Measurements from ENCODE around the gene CACNA1D.

The CACNA1D gene

DNA sequence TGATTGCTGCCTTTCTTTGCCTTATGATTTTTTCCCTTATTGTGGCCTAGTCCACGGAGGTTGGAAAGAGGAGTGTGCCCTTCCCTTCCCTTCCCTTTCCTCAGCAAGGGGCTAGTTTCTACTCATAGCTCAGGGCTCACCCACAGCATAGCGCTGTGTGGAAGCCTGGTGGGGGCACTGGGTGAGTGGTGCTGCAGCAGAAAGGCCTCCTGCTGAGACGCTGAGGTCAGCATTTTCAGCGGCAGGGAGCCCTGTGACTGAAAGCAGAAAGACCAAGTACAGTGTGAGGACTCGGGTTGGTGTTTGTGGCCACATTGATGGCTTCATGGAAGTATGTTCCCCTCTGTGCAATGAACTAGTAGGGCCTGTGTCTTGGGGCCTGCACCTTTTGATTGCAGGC lies 21.9 kb downstream of the CACNA1D start:
- H3K27ac Mint-ChIP-seq: peak overlapping the region in 2 of 3 experiments; percentile 38 to 39
- H3K4me3 Mint-ChIP-seq: no peak overlapping the region
- TF ChIP-seq, protein P1, sequence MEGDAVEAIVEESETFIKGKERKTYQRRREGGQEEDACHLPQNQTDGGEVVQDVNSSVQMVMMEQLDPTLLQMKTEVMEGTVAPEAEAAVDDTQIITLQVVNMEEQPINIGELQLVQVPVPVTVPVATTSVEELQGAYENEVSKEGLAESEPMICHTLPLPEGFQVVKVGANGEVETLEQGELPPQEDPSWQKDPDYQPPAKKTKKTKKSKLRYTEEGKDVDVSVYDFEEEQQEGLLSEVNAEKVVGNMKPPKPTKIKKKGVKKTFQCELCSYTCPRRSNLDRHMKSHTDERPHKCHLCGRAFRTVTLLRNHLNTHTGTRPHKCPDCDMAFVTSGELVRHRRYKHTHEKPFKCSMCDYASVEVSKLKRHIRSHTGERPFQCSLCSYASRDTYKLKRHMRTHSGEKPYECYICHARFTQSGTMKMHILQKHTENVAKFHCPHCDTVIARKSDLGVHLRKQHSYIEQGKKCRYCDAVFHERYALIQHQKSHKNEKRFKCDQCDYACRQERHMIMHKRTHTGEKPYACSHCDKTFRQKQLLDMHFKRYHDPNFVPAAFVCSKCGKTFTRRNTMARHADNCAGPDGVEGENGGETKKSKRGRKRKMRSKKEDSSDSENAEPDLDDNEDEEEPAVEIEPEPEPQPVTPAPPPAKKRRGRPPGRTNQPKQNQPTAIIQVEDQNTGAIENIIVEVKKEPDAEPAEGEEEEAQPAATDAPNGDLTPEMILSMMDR (IDR thresholded peaks at IDR 0.05; ENCODE audit: unreplicated experiment in 3 of 3): no peak
- no peaks in the 10 kb centered on the region for H3K36me3 Mint-ChIP-seq (ENCODE audit: low read depth)
- H3K9me3 Mint-ChIP-seq: no peaks in the 10 kb centered on the region
- H3K4me1 Mint-ChIP-seq: peaks cover 24% of the 10 kb centered on the region
- peaks cover 3% of the 10 kb centered on the region for H3K27me3 Mint-ChIP-seq (ENCODE audit: low read depth)

DNA sequence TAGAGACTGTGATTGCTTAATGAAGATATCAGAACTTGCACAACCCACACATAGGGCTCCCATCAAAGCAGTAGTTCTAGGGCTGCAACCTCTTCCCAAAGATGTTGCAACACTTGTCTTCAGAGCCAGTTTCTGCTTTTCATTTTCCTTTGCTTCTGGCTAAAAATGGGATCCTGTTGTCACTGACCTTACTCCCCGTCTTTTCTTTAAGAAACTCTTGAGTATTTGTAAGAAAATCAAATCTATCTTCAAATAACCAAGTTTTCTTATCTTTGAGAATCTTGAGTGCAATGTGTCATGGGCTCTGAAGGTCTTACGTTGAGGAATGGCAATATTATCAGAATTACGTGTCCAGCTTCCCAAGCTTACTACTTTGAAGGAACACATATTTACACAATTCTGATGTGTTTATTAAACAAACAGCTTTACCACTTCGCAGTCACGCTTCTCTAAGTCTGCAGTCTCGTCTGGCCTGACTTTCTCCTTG lies 24.1 kb downstream of the CACNA1D start:
- H3K4me3 Mint-ChIP-seq: no peak overlapping the region
- peak overlapping the region in 1 of 3 experiments; percentile 36 for H3K27ac Mint-ChIP-seq
- peaks cover 26% of the 10 kb centered on the region for H3K4me1 Mint-ChIP-seq
- no peaks in the 10 kb centered on the region for H3K9me3 Mint-ChIP-seq
- TF ChIP-seq, protein P1 (IDR thresholded peaks at IDR 0.05; ENCODE audit: unreplicated experiment in 3 of 3): no peak
- H3K27me3 Mint-ChIP-seq (ENCODE audit: low read depth): no peaks in the 10 kb centered on the region
- H3K36me3 Mint-ChIP-seq (ENCODE audit: low read depth): no peaks in the 10 kb centered on the region

DNA sequence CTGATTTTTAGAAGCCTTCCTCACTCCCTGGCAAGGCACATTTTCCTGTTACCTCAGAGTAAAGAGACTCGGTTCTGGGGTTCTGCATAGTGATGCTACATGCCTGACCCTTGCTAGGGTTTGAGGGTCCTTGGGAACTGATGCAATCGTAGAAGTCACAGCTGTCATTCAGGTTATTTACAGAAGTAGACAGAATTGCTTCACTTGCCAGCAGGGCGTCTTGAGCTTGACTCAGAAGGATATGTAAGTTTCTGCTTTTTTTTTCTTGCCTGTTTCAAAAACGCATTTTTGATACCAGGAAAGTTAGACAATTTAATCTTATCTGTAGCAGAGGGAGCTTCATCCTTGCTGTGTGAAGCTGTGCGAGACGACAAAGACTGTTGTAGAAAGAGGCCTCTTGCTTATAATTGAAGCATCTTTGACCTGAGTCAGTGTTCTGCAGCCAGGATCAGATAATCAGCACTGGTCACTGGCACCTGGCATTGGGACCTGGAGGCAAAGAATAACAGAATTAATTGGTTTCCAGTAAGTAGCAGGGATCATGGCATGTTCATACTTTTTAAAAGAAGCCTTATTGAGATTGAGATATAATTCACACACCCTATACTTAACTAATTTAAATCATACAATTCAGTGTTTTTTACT lies 24.8 kb downstream of the CACNA1D start:
- H3K4me3 Mint-ChIP-seq: no peak overlapping the region
- H3K27me3 Mint-ChIP-seq (ENCODE audit: low read depth): no peaks in the 10 kb centered on the region
- no peaks in the 10 kb centered on the region for H3K9me3 Mint-ChIP-seq
- peaks cover 32% of the 10 kb centered on the region for H3K4me1 Mint-ChIP-seq
- H3K27ac Mint-ChIP-seq: peak overlapping the region in 1 of 3 experiments; percentile 36
- TF ChIP-seq, protein P1 (IDR thresholded peaks at IDR 0.05; ENCODE audit: unreplicated experiment in 3 of 3): no peak
- no peaks in the 10 kb centered on the region for H3K36me3 Mint-ChIP-seq (ENCODE audit: low read depth)

DNA sequence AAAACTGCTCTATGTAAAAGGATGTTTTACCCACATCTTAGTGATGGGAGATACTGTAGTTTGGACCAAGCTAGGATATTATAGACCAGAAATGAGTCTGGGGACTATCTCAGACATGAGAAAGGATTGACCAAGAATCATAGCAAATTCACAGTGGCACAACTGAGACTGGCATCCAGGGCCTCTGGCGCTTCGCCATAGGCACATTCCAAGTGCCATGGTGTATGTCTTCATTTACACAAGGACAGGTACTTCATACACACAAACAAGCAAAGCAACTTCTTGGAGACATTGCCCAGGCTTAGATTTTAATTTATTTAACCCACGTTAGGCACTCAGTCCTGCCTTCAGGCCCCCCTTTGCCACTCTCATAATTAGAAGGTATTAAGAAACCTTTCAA lies 28.9 kb downstream of the CACNA1D start:
- peak overlapping the region in 1 of 3 experiments; percentile 98 for H3K27ac Mint-ChIP-seq
- H3K9me3 Mint-ChIP-seq: no peaks in the 10 kb centered on the region
- H3K27me3 Mint-ChIP-seq (ENCODE audit: low read depth): no peaks in the 10 kb centered on the region
- TF ChIP-seq, protein P1 (IDR thresholded peaks at IDR 0.05; ENCODE audit: unreplicated experiment in 3 of 3): no peak
- no peaks in the 10 kb centered on the region for H3K36me3 Mint-ChIP-seq (ENCODE audit: low read depth)
- H3K4me3 Mint-ChIP-seq: no peak overlapping the region
- H3K4me1 Mint-ChIP-seq: peaks cover 57% of the 10 kb centered on the region

DNA sequence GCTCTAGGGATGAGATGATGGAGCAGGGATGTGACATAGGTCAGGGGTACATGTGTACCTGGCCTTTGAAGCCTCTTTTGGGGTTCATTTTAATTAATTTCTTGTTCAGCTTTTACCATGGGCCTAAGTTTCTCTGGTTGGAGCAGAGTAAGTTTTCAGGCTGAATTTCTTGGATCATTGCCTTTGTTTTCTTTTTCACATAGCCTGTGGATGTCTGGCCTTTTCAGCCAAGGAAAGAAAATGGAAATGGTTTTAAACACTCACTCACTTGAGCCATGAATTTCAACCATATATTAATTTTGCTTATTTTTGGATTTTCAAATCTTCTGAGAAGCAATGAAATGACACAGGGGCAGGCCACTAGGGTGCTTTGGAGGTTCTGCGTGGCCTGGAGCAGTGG lies 30.2 kb downstream of the CACNA1D start:
- no peaks in the 10 kb centered on the region for H3K36me3 Mint-ChIP-seq (ENCODE audit: low read depth)
- peak overlapping the region; percentile 20 to 98 (median 89) for H3K27ac Mint-ChIP-seq
- peaks cover 47% of the 10 kb centered on the region for H3K4me1 Mint-ChIP-seq
- no peaks in the 10 kb centered on the region for H3K9me3 Mint-ChIP-seq
- no peaks in the 10 kb centered on the region for H3K27me3 Mint-ChIP-seq (ENCODE audit: low read depth)
- no peak overlapping the region for H3K4me3 Mint-ChIP-seq
- TF ChIP-seq, protein P1 (IDR thresholded peaks at IDR 0.05; ENCODE audit: unreplicated experiment in 3 of 3): no peak
